HG03571 (cell line): ENCODE measurements around the gene CPED1.

Experiments used
- ATAC-seq: cut with Tn5 transposase; IDR thresholded peaks from one replicate; pipeline ENCODE4 v1.9.1; 2021; ENCODE audit not compliant: unreplicated experiment

The CPED1 gene

GRCh38 chr7:121126801-121127534 lies 138.5 kb downstream of the CPED1 start:
- ATAC-seq, result no peak

- no peak for ATAC-seq
Observed at GRCh38 chr7:121132940-121133339, 144.4 kb downstream of the CPED1 start.

GRCh38 chr7:121133444-121133843 lies 144.9 kb downstream of the CPED1 start:
- ATAC-seq, result no peak

DNA sequence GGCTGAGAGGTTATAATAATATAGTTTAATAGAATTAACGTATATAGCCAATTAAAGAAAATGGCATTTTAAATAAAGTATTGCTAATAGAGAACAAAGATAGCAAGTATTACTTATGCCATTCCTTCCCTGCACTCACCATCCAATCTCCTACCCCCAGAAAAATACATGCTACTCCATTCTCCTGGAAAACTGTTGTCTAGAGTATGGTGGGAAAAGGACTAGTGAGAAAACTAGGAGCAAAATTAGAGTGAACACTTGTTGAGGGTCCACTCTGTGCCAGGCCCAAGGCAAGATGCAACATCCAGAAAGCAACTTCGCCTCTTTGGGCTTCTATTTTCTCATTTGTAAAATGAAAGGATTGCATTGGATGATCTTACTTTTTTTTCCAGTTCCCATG lies 149.1 kb downstream of the CPED1 start:
- ATAC-seq, result no peak

- ATAC-seq, result peak; percentile 100
Observed at GRCh38 chr7:121138262-121138933, 149.9 kb downstream of the CPED1 start.

GRCh38 chr7:121139427-121139826 lies 150.9 kb downstream of the CPED1 start:
- ATAC-seq, result no peak

- ATAC-seq, result no peak
Observed at GRCh38 chr7:121140790-121141189, 152.3 kb downstream of the CPED1 start.

DNA sequence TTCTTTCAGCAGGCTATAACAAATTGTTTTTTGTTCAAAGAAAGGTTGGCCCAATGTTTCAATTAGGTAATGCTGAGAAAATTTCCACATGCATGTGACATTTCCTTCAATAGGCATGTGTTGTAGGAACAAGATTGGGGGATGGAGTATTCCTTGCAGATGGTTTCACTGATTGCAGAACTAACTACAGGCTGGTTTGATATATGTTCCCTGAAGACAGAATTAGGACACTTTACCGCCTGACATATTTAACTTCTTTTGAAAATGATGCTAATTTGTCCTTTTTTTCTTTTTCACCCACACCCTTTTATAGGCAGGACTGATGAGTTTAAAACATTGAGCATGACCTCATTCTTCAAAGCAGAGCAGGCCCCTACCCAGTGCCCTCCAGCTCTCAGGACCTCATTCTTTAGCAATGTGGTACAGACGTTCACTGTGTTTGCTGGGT lies 163.3 kb downstream of the CPED1 start:
- ATAC-seq, result no peak

DNA sequence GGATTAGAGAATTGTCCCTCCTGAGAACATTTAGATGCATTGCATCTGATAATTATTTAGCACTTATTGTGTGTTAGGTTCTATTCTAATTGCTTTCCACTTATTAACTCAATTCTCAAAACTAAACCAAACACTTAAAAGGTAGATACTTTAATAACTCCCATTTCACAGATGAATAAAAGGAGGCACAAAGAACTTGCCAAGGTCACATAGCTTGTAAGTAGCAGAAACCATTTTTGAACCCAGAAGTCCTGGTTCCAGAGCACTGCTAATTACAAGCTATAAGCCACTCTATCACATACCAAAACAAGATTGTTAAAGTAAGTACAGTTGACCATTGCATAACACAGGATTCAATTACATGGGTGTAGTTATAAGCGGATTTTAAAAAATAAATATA lies 164.9 kb downstream of the CPED1 start:
- ATAC-seq, result no peak

GRCh38 chr7:121153995-121154394 lies 165.5 kb downstream of the CPED1 start:
- ATAC-seq, result no peak

GRCh38 chr7:121156825-121157224 lies 168.3 kb downstream of the CPED1 start:
- no peak for ATAC-seq

DNA sequence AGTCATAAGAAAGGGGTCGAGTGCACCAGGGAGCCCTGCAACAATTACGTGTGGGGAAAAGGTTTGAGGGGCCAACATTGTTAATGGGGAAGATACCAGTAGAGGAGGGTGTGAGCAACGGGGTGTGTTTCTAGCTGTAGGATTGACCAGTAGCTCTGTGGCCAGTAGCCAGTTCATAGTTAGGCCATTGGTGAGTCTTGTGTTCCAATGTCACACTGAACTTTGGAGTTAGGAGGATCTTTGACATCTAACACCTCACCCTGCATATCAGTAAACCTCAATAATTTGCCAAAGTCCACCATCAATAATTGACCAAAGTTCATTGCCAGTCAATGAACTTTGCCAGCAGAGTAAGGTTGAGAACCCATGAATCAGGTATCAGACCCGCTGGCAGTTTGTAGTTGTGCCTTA lies 168.8 kb downstream of the CPED1 start:
- ATAC-seq, result no peak

DNA sequence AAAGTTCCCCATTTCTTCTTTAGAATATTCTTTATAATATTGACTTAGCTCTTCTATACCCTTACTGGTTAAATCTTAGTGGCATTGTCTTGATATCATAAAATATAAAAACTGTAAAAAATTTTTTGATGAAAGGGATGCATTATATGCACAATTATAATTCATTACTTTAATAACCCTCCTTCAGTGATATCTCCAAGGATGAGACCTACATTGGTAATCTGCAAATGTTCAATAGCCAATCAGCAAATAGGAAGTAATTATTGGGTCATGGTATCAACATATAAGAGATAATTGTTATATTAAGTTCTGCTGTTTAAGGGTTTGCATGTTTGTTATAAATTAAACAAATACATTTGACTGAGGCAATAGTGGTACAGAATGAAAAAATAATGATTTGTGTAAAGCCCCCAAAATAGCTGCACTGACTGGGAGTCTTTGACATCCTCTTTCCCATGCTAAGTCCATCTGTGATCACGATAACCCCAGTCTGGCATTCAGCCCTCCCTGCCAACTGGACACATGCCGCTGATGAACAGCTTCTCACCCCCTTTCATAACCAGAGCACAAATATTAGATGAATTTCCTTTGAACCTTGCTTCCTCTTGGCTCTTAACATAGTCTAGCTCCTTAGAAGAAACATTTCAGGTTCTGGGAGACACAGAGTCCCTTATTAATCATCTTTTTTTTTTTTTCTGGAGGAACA lies 169.5 kb downstream of the CPED1 start:
- ATAC-seq, result no peak

DNA sequence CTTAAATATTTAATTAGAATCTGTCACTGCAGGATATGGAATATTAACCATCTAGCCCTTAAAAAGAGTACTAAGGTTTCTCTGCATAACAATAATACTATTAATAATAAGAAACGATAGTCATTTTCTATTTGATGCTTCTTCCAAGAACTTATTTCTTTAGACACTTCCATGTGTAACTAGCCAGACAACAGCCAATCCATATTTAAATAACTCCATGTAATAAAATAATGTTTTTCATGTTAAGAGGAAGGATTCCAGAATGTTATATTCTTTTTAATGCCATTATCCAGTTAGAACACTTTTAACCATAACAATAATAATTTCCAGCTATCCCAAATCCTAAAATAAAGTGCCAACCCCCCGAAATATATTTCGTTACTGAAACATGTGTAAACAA lies 170.2 kb downstream of the CPED1 start:
- ATAC-seq, result no peak

DNA sequence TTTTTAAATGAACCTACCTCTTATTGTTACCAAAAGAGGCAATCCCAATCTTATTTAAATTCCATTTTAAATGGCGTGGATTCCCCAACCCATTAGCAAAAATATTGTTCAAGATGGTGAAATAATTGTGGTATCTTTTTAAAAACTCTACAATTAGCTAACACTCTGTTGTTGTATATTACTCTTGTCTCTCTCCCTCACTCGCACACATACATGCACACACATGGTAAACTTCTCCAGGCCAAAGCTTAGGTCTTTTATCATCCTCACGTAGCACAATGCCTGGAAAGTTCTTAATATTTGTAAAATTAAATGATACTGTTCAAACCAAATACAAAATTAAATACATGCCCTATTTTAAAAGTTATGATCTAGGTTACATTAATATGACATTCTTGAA lies 171.0 kb downstream of the CPED1 start:
- ATAC-seq, result no peak

- no peak for ATAC-seq
Observed at GRCh38 chr7:121160150-121161008, 171.9 kb downstream of the CPED1 start.

DNA sequence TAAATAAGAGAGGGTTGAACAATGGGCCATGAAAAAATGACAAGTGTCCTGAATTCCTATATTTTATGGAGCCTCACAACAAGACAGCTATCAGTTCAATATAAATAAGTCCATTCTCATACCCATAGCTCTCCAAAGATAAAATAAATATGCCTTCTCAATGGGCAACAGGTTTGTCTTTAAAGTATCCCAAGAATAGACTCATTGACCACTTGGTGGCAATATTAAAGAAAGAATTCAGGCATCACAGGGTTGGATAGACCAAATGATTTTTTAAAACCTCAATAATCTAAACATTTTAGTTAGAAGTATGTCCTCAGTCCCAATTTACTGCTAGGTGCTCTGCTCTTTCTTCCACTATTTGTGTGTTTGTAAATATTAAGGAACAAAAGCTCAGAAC lies 175.2 kb downstream of the CPED1 start:
- ATAC-seq, result no peak

GRCh38 chr7:121164247-121164646 lies 175.7 kb downstream of the CPED1 start:
- no peak for ATAC-seq

- no peak for ATAC-seq
Observed at GRCh38 chr7:121166916-121167315, 178.4 kb downstream of the CPED1 start.

DNA sequence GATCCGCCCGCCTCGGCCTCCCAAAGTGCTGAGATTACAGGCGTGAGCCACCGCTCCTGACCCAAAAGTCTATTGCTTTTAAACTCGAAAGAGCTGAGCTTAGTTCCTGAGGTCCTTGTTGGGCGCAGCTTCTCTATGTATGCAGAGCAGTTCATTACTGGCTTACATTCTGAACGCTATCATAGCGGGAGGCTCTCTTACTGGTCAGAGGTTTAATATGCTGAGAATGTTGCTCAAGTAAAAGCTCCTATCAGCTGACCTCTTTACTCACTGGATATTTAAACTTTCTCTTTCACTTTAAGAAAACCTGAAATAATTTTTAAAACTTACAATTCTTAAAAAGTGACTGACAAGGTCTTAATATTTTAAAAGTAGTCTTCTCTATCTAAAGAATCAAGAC lies 179.5 kb downstream of the CPED1 start:
- ATAC-seq, result no peak

GRCh38 chr7:121169469-121169868 lies 181.0 kb downstream of the CPED1 start:
- ATAC-seq, result no peak
